HG02981 (cell line): ENCODE measurements around the gene POTEF.
"Not testable (repeated sequence)": the region's sequence is repeated elsewhere in the genome, so short reads cannot be mapped to it uniquely, and the experiment has no call there.

Experiments used
- ATAC-seq: cut with Tn5 transposase; IDR thresholded peaks from one replicate; pipeline ENCODE4 v1.9.1; 2021; ENCODE audit warnings: mild to moderate bottlenecking, moderate library complexity; ENCODE audit not compliant: unreplicated experiment

POTEF gene

DNA sequence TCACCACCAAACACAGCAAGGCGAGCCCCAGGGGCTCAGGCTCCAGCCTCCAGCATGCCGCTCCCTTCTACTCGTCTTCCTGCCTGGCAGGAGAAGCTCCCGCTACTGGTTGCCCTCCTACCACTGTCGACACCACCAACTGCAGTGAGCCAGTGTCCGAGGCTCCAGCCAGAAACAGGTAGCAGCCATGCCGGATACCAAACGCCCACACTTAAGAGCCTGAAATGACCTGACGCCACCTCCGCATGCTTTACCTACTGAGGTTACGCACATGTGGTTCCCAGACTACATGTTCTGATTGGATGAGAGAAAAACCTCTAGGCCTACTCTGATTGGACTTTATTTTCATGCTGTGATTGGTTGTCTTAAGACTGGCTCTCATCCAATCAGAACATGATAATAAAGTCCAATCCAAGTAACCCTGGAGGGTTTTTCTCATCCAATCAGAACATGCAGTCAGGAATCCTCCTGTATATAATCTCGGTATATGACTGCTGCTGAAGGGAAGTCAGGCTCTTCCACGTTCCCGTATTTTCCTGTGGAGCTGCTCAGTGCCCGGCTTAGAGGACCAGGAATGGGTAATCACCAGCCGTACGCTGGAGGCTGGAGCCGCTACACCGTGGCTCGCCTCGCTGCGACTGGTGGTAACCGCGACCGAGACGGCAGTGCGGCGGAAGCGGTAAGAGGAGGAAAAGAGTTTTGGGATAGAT, at the start of gene POTEF:
Gene POTEF (minus strand): TSS at position 103 of the 710 bp plus-strand sequence. CDS start 8,707 bp downstream, outside the sequence.
- ATAC-seq, result not testable (repeated sequence)

GRCh38 chr2:130174866-130175265, 45.8 kb upstream of the POTEF start:
- ATAC-seq, result peak; percentile 60

- no peak for ATAC-seq
Observed at GRCh38 chr2:130169896-130170295, 40.9 kb upstream of the POTEF start.

- not testable (repeated sequence) for ATAC-seq
Observed at GRCh38 chr2:130169163-130169562, 40.1 kb upstream of the POTEF start.

DNA sequence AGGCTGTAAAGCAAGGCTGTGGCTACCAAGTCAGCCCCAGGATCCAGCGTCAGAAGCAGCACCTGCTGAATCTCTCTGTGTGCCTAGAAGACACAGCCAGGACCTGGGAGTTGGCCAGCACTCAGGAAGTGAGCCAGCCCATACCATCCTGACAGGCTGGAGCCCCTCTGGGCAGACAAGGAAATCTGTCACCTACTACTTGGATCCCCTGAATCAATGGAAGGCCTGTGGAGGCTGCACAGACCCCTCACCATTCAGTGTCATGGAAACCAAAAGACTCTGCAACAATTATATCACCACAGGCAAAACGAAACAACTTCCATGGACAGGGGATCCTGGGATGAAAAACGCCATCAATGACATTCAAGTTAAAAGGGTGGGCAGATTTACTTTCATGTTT, 37.6 kb upstream of the POTEF start:
- ATAC-seq, result not testable (repeated sequence)

DNA sequence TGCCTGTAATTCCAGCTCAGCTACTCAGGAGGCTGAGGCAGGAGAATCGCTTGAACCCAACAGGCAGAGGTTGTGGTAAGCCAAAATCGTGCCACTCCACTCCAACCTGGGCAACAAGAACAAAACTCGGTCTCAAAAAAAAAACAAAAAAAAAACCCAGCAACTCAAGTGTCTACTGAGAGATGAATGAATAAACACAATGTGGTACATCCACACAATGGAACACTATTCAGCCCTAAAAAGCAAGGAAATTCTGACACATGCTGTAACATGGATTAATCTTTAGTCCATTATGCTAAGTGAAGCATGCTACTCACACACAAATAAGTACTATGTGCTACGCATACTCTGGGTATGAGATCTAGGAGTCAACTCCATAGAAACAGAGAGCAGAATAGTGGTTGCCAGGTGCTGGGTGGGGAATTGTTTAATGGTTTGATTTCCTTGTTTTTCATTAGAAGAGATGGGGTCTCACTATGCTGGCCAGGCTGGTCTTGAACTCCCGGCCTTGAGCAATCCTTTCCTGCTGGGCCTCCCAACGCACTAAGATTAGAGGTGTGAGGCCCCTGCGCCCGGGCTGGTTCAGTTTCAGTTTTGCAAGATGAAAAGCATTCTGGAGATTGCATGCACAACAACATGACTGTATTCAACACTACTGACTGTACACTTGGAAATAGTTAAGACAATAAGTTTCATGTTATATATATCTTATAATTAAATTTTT, 36.4 kb upstream of the POTEF start:
- no peak for ATAC-seq

DNA sequence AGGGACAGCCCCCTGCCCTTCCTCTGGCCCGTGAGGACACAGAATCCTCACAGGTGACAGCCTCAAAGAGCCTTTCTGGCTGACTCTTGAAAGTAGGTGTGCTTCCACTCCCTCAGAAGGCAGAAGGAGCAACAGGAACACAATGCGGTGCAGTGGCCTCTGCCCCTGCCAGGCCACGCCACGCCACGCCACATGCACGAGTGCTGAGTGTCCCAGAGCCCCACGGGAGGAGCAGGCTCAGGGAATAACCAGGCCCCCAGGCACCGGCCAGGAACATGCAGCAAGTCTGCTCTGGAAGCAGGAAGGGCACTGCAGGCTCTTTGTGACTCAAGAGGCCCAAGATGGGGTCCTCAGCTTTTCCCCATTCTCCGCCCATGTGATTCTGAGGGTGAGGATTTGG, 33.9 kb upstream of the POTEF start:
- no peak for ATAC-seq

- ATAC-seq, result not testable (repeated sequence)
Observed at GRCh38 chr2:130162486-130162885, 33.5 kb upstream of the POTEF start.

DNA sequence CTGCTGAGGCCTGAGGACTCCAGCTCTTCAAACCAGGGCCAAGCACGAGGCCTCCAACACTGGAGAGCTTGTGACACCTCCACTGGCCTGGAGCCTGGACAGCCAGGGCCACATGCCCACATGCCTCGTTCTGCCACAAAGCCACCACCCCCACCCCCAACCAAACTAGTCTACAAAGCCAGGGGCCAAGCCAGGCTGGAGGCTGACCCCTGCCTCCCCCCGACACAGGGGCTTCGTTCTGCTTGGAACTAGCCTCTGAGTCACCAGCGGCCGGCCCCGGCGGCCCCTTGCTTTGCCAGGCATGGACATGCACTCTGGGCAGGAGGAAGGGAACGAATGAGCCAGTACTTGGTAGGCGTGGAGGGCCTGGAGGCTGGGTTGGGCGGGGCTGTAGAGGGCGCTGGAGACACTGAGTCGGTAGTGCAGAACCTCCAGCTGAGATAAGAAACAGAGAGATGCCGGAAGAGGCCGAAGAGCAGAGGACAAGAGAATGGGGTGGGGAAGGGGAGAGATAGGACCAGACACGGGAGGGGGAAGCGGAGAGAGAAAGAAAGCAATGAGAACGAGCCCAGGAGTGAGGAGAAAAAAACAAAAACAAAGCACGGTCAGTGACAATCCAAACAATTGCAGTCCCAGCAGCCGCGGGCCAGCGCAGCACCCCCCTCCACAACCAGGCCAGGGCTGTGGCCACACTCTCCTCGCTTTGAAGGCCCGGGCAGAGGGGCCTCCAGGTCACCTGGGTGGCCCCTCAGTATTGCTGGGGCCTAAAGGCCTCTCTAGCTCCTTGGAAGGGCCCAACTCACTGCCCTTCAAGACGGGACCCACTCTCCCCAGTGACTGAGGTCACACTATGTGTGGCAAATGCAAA, 32.0 kb upstream of the POTEF start:
- not testable (repeated sequence) for ATAC-seq

- ATAC-seq, result no peak
Observed at GRCh38 chr2:130160131-130160530, 31.1 kb upstream of the POTEF start.

- not testable (repeated sequence) for ATAC-seq
Observed at GRCh38 chr2:130159376-130159775, 30.4 kb upstream of the POTEF start.

GRCh38 chr2:130158631-130159030, 29.6 kb upstream of the POTEF start:
- ATAC-seq, result no peak

DNA sequence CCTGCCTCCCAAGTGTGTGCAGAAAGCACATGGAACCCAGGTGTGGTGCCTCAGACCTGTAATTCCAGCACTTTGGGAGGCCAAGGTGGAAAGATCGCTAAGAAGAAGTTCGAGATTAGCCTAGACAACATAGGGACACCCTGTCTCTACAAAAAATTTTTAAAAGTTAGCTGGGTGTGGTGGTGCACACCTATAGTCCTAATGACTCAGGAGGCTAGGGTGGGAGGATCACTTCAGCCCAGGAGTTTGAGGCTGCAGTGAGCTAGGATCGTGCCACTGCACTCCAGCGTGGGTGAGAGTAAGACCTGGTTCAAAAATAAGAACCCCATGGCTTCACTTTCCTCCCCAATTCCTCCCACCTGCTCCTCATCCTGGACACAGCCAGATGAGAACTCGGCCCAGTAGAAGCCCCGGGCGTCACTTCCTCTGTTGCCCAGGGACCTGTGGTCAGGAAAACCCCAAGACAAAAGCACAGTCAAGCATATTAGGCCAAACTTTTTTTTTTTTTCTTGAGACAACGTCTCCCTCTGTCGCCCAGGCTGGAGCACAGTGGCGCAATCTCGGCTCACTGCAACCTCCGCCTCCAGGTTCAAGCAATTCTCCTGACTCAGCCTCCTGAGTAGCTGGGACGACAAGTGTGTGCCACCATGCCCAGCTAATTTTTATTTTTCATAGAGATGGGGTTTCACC, 28.9 kb upstream of the POTEF start:
- peak; percentile 80 for ATAC-seq

DNA sequence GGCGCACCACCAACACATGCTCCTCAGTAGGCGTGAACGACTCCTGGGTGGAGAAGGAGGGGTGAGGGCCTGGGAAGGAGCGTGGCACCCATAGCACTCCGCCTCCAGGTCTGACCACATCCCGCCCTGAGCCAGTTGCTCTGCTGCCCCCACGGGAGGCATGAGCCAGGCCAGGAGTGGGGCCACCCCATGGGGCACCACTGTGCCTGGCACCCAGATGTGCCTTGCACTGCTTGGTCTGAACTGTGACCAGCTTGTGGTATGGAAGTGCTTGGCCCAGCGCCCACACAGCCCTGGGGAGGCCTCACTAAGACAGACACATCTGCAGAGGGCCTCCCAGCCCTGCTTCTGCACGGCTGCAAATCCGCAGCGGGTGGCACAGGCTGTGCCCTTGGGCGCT, 28.3 kb upstream of the POTEF start:
- ATAC-seq, result peak; percentile 30

DNA sequence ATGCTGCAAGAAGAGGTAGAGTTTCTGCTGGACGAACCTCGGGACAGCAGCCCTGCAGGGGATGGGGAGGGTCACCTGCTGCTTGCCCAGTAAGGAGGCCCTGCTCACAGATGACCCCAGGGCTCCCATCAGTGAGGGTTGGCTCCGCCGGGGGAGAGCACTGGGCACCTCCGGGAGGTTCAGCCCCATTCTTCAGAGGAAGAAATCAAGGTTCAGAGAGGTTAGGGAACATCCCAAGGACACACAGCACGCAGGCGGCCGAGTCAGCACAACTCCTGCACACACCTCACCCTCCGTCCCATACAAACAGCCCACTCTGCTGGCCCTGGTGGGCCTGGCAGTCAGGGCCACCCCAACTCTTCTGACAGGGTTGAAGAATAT, 27.6 kb upstream of the POTEF start:
- ATAC-seq, result no peak

- ATAC-seq, result not testable (repeated sequence)
Observed at GRCh38 chr2:130155956-130156623, 27.1 kb upstream of the POTEF start.

DNA sequence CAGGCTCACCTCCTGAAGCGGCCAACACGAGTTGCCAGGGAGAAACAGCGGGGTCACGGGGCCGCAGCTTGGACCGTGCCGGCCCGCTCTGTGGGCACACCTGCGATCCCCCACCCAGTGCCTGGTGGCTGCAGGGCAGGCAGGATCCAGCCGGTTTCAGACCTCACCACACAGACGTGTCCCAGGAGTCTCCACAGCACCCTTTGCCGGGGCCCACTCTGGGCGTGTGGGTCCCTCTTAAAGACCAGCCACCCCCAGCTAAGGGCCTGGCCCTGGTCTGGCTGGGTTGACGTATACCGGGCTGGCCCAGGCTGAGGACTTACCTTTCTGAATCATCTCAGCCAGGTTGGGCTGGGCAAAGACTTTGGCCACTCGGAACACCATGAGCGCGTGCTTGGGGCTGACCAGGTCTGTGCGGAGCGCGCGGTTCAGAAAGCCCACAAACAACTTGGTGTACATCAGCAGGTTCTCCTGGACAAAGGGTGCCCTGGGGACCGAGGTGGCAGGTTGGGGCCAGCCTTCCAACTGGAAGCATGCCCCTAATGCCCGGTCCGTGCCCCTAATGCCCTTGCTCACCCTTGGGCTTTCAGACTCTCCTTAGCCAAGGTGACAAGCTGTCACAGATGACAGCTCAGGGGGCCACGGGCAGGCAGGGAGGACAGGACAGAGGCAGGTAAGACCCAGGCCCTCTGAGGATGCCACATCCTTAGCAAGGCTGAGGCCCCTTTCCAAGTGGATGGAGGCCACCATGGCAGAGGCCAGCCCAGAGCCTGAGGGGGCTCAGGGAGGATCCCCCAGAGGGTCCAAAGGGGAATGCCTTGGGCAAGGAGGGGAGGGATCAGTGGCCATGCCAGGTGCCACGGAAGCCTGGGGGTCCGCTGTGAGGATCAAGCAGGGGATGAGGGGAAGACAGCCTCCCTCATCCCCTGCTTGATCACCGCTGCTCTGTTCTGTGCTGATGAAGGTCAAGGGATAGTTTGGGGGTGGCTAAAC, 26.0 kb upstream of the POTEF start:
- ATAC-seq, result no peak

GRCh38 chr2:130154423-130154770, 25.4 kb upstream of the POTEF start:
- ATAC-seq, result not testable (repeated sequence)
